H1 (cell line): ENCODE results near the gene RRP1. TPM values are rescaled to one million over a fixed set of nuclear protein-coding genes. Genes with fewer than 3 reads are reported as not detected.

Experiments used
- CTCF ChIA-PET: fragments of 300-600 bp; sonication (Branson Sonifier 250); formaldehyde crosslinking; loops from one replicate; lab custom pipeline; 2021; ENCODE audit not compliant: partially characterized antibody; lab: Charles Lee
- POLR2A ChIA-PET: fragments of 300-600 bp; sonication (Branson Sonifier 250); formaldehyde crosslinking; loops from one replicate; lab custom pipeline; 2021; ENCODE audit warnings: inconsistent platforms; ENCODE audit not compliant: partially characterized antibody; lab: Charles Lee
- DNase-seq, 2 experiments: peaks; one replicate each; pipeline versions ENCODE4 v3.0.0 to v3.0.0-alpha.2; 2010 to 2022; ENCODE audit warnings: low spot score in 2 of 2, low read depth in 1 of 2, mixed read lengths in 1 of 2
- FAIRE-seq: peaks from 2 replicates; lab custom pipeline; 2011; peaks lifted over from hg19 to GRCh38; lab: Jason Lieb, UNC
- H2AFZ ChIP-seq: 2 replicates; pipeline ENCODE4 v1.8.1; 2012; ENCODE audit warnings: low read length, inconsistent platforms
- H2AK5ac ChIP-seq: 2 replicates; pipeline ENCODE4 v1.6.1; 2013; ENCODE audit warnings: low read depth, low read length
- H2BK120ac ChIP-seq: replicated peaks from 2 replicates; pipeline ENCODE3; 2013; ENCODE audit warnings: low read depth, low read length, inconsistent platforms
- H2BK12ac ChIP-seq: 2 replicates; pipeline ENCODE4 v1.6.1; 2013; ENCODE audit warnings: low read depth, low read length
- H2BK15ac ChIP-seq: 2 replicates; pipeline ENCODE4 v1.6.1; 2013; ENCODE audit warnings: low read length
- H2BK20ac ChIP-seq: 2 replicates; pipeline ENCODE4 v1.6.1; 2013; ENCODE audit warnings: low read length
- H2BK5ac ChIP-seq: 2 replicates; pipeline ENCODE4 v1.6.1; 2013; ENCODE audit warnings: low read depth, low read length
- H3K14ac ChIP-seq: 2 replicates; pipeline ENCODE4 v1.6.1; 2013; ENCODE audit warnings: inconsistent platforms; ENCODE audit not compliant: insufficient read length
- H3K18ac ChIP-seq: 2 replicates; pipeline ENCODE4 v1.6.1; 2013; ENCODE audit warnings: low read length; ENCODE audit errors: extremely low read depth
- H3K23ac ChIP-seq: 2 replicates; pipeline ENCODE4 v1.6.1; 2013; ENCODE audit warnings: inconsistent platforms; ENCODE audit not compliant: insufficient read length
- H3K23me2 ChIP-seq: 2 replicates; pipeline ENCODE4 v1.6.1; 2013; ENCODE audit warnings: low read depth, low read length
- H3K27ac ChIP-seq: 2 replicates; pipeline ENCODE4 v1.6.1; 2011; ENCODE audit warnings: low read depth, low read length, inconsistent platforms
- H3K27me3 ChIP-seq, 4 experiments: replicated peaks in 1 of 4; 1 replicate in 1 of 4; 2 replicates in 3 of 4; pipeline versions ENCODE4 v1.6.1 to v1.8.1; 2011 to 2013; ENCODE audit warnings: low read length in 3 of 4, mild to moderate bottlenecking in 3 of 4, inconsistent platforms in 2 of 4, mixed read lengths in 2 of 4, moderate library complexity in 1 of 4; ENCODE audit not compliant: control insufficient read depth in 3 of 4, insufficient read depth in 3 of 4; ENCODE audit errors: extremely low read depth in 1 of 4
- H3K36me3 ChIP-seq, 4 experiments: 2 replicates each; pipeline versions ENCODE4 v1.6.1 to v1.8.1; 2011 to 2013; ENCODE audit warnings: mild to moderate bottlenecking in 4 of 4, low read length in 3 of 4, moderate library complexity in 2 of 4, control low read depth in 1 of 4, inconsistent platforms in 1 of 4; ENCODE audit not compliant: insufficient read depth in 4 of 4, control insufficient read depth in 2 of 4
- H3K4ac ChIP-seq: replicated peaks from 2 replicates; pipeline ENCODE3; 2013; ENCODE audit warnings: low read length, low read depth, mixed read lengths, inconsistent platforms; ENCODE audit not compliant: insufficient read length
- H3K4me1 ChIP-seq, 4 experiments: replicated peaks in 1 of 4; 1 replicate in 1 of 4; 2 replicates in 3 of 4; pipeline versions ENCODE4 v1.6.1 to v1.8.1; 2011 to 2013; ENCODE audit warnings: low read length in 3 of 4, inconsistent platforms in 2 of 4, mixed read lengths in 1 of 4; ENCODE audit not compliant: insufficient read depth in 4 of 4, control insufficient read depth in 3 of 4
- H3K4me2 ChIP-seq, 2 experiments: 2 replicates each; pipeline versions ENCODE4 v1.6.1 to v1.8.1; 2011 to 2013; ENCODE audit warnings: low read depth in 2 of 2, low read length in 2 of 2, control low read depth in 1 of 2, inconsistent platforms in 1 of 2, mild to moderate bottlenecking in 1 of 2; ENCODE audit not compliant: insufficient read depth in 1 of 2
- H3K4me3 ChIP-seq, 4 experiments: fragments of 200-600, 300-600 bp in 1 of 4; sonication (generic), shearing (Covaris generic), sonication (Bioruptor Twin) in 1 of 4; 2 replicates each; pipeline versions ENCODE4 v1.5.1 to v1.8.1; 2011 to 2016; ENCODE audit warnings: low read length in 4 of 4, low read depth in 3 of 4, control low read depth in 2 of 4, inconsistent platforms in 2 of 4, mild to moderate bottlenecking in 2 of 4, mixed read lengths in 1 of 4, moderate library complexity in 1 of 4; ENCODE audit not compliant: insufficient read depth in 2 of 4; ENCODE audit errors: extremely low read depth in 1 of 4
- H3K56ac ChIP-seq: replicated peaks from 2 replicates; pipeline ENCODE3; 2013; ENCODE audit warnings: low read depth, mild to moderate bottlenecking, mixed read lengths, low read length, inconsistent platforms; ENCODE audit not compliant: insufficient read length
- H3K79me1 ChIP-seq: 2 replicates; pipeline ENCODE4 v1.6.1; 2013; ENCODE audit warnings: low read depth, low read length, control low read depth
- H3K79me2 ChIP-seq, 2 experiments: 2 replicates each; pipeline versions ENCODE4 v1.6.1 to v1.8.1; 2012 to 2013; ENCODE audit warnings: low read length in 2 of 2, mild to moderate bottlenecking in 2 of 2, inconsistent platforms in 1 of 2; ENCODE audit not compliant: insufficient read depth in 2 of 2, control insufficient read depth in 1 of 2
- H3K9ac ChIP-seq, 4 experiments: replicated peaks in 1 of 4; 1 replicate in 1 of 4; 2 replicates in 3 of 4; pipeline versions ENCODE4 v1.6.1 to v1.8.1; 2011 to 2013; ENCODE audit warnings: low read depth in 3 of 4, low read length in 3 of 4, control low read depth in 2 of 4, mild to moderate bottlenecking in 2 of 4, moderate library complexity in 2 of 4, inconsistent platforms in 1 of 4; ENCODE audit errors: extremely low read depth in 1 of 4
- H3K9me3 ChIP-seq, 2 experiments: 2 replicates each; pipeline versions ENCODE4 v1.6.1 to v1.8.1; 2012 to 2013; ENCODE audit warnings: mild to moderate bottlenecking in 2 of 2, moderate library complexity in 2 of 2, control low read depth in 1 of 2, inconsistent platforms in 1 of 2, low read depth in 1 of 2, low read length in 1 of 2, mixed read lengths in 1 of 2; ENCODE audit not compliant: insufficient read depth in 2 of 2
- H4K20me1 ChIP-seq, 2 experiments: replicated peaks in 1 of 2; 2 replicates each; pipeline versions ENCODE3 to v1.8.1; 2011 to 2013; ENCODE audit warnings: inconsistent platforms in 2 of 2, low read length in 2 of 2, mild to moderate bottlenecking in 1 of 2; ENCODE audit not compliant: insufficient read depth in 2 of 2, control insufficient read depth in 1 of 2
- H4K5ac ChIP-seq: 2 replicates; pipeline ENCODE4 v1.6.1; 2013; ENCODE audit warnings: low read length, low read depth, mixed read lengths, inconsistent platforms; ENCODE audit not compliant: insufficient read length
- H4K8ac ChIP-seq: 2 replicates; pipeline ENCODE4 v1.8.0; 2013; ENCODE audit warnings: mild to moderate bottlenecking, moderate library complexity, low read length, inconsistent platforms; ENCODE audit not compliant: insufficient read depth; ENCODE audit errors: extremely low read depth
- H4K91ac ChIP-seq: replicated peaks from 2 replicates; pipeline ENCODE3; 2013; ENCODE audit warnings: low read length, mixed read lengths, inconsistent platforms; ENCODE audit not compliant: insufficient read length
- CTCF ChIP-seq, 3 experiments: IDR thresholded peaks; 1 replicate in 2 of 3; 2 replicates in 1 of 3; pipeline versions ENCODE4 v1.5.1 to v1.6.1; 2011; ENCODE audit warnings: low read length in 3 of 3, mild to moderate bottlenecking in 3 of 3, inconsistent platforms in 2 of 3, low read depth in 1 of 3, moderate library complexity in 1 of 3; ENCODE audit not compliant: insufficient read depth in 1 of 3; ENCODE audit errors: control extremely low read depth in 1 of 3
- HDAC2 ChIP-seq, 2 experiments: fragments of 300-600 bp in 1 of 2; sonication (generic) in 1 of 2; IDR thresholded peaks; 2 replicates each; pipeline ENCODE4 v1.6.1; 2011 to 2012; ENCODE audit warnings: low read depth in 2 of 2, low read length in 2 of 2, mild to moderate bottlenecking in 2 of 2, moderate library complexity in 2 of 2, borderline replicate concordance in 1 of 2, inconsistent platforms in 1 of 2
- RAD21 ChIP-seq, 2 experiments: IDR thresholded peaks in 1 of 2; conservative IDR thresholded peaks in 1 of 2; 2 replicates each; pipeline ENCODE4 v1.6.1; 2011; ENCODE audit warnings: low read depth in 2 of 2, low read length in 2 of 2, improper control_type of control experiment in 1 of 2, inconsistent platforms in 1 of 2, mild to moderate bottlenecking in 1 of 2, moderate library complexity in 1 of 2
- USF2 ChIP-seq: IDR thresholded peaks from 2 replicates; pipeline ENCODE4 v1.6.1; 2011; ENCODE audit warnings: low read length, improper control_type of control experiment
- WGBS, 2 experiments: shearing (Covaris generic) in 1 of 2; methylation state at CpG; one replicate each; pipeline versions ENCODE4 v1.1.6 to v1.1.7; 2013 to 2015; ENCODE audit warnings: low lambda C conversion rate in 2 of 2, mixed read lengths in 2 of 2, inconsistent platforms in 1 of 2, low coverage in 1 of 2, missing lambda C conversion rate in 1 of 2; ENCODE audit not compliant: insufficient replicate concordance in 2 of 2, insufficient coverage in 1 of 2, insufficient read length in 1 of 2; ENCODE audit errors: extremely low coverage in 1 of 2, missing lambda C conversion rate in 1 of 2; 5-methylcytosine and 5-hydroxymethylcytosine counted together
- polyA plus RNA-seq, 7 experiments: library from polyadenylated mRNA; depleted of rRNA in 3 of 7; stranded (reverse) in 5 of 7; unstranded in 2 of 7; fragments of >200 nt in 5 of 7; fragments of 200-250 nt in 2 of 7; gene quantifications; 1 replicate in 5 of 7; 2 replicates in 1 of 7; 4 replicates in 1 of 7; pipeline versions ENCODE4 v1.2.1 to v1.2.3, GENCODE V29; 2011 to 2013; ENCODE audit warnings: missing spikeins in 2 of 7, mixed read lengths in 2 of 7
- total RNA-seq: library from RNA; stranded (reverse); fragmentation: NEBNext Ultra II Directional; extraction: Animal tissue kit (Norgen Biotek cat#: 25700); gene quantifications from 2 replicates; pipeline ENCODE4 v1.2.1, GENCODE V29; 2021

Gene RRP1
- total and polyA plus RNA-seq, 2 of the 8 experiments (the other 6 are each of a cell fraction or from before 2014, with no cell fraction given) = 11.6 to 55.2 TPM

- Histone ChIP-seq H2AK5ac (no peak overlapping the region), H3K4me1 (peaks cover 0 to 7% (median 4%) of the 10 kb centered on the region in 4 experiments; a peak in 3 of 7 replicates), H2BK15ac (no peak overlapping the region; the same call in 1 of the 2 replicates), H3K79me2 (no peaks in the 10 kb centered on the region), H4K8ac (peak overlapping the region; percentile 46; the same call in 1 of the 2 replicates), H2BK20ac (no peak overlapping the region), H3K79me1 (no peaks in the 10 kb centered on the region), H3K27ac (no peak overlapping the region), H3K14ac (no peak overlapping the region), H4K20me1 (no peaks in the 10 kb centered on the region), H4K91ac (no peak overlapping the region), H4K5ac (no peak overlapping the region), H2AFZ (no peak overlapping the region), H2BK5ac (no peak overlapping the region), H3K27me3 (no peaks in the 10 kb centered on the region), H3K9ac (no peak overlapping the region), H3K4me3 (no peak overlapping the region), H3K23me2 (no peaks in the 10 kb centered on the region), H3K9me3 (no peaks in the 10 kb centered on the region), H3K36me3 (no peaks in the 10 kb centered on the region), H3K4me2 (no peak overlapping the region), H2BK12ac (no peak overlapping the region), H3K18ac (no peak overlapping the region), H3K56ac (no peak overlapping the region), H3K23ac (no peak overlapping the region)
- FAIRE-seq = no peak
- no peak for DNase-seq
- POLR2A ChIA-PET = interaction anchor here (0.6 kb wide), 1 partner anchor 86 kb away, joined by 3 read pairs; no protein-coding TSS in a partner anchor
- 82% methylated on average over 21 of the region's 22 CpGs; no CpG with 5 or more reads in 1 of the 2 experiments for WGBS, 2 experiments
- CTCF ChIA-PET = interaction anchor here (0.9 to 1.9 kb wide), 5 partner anchors 8 to 40 kb away, joined by 3 to 6 read pairs (median 3); partner anchors contain the start of gene RRP1
- peak in 1 of 3 experiments; percentile 13; a peak in 1 of 4 replicates for TF ChIP-seq CTCF (IDR thresholded peaks at IDR 0.05; ENCODE audit: control extremely low read depth in 1 of 3, insufficient read depth in 1 of 3, low read depth in 1 of 3, low read length in 3 of 3)
- no peak for TF ChIP-seq USF2
- no peak for TF ChIP-seq HDAC2 (IDR thresholded peaks at IDR 0.05; ENCODE audit: borderline replicate concordance in 1 of 2, low read depth in 2 of 2, low read length in 2 of 2)
- peak; percentile 22 to 43; a peak in 3 of 4 replicates for TF ChIP-seq RAD21 (IDR thresholded peaks at IDR 0.05 in 1 of 2, conservative IDR thresholded peaks at IDR 0.05 in 1 of 2; ENCODE audit: low read depth in 2 of 2, low read length in 2 of 2)
- TF ChIP-seq, all 59 proteins: peak for 2
- Histone ChIP-seq H2BK120ac (no peak overlapping the region), H3K4ac (no peak overlapping the region)
Observed at GRCh38 chr21:43829575-43830119, 40.3 kb downstream of the RRP1 start.
